Glomerular visceral epithelial cell (primary cell): ENCODE results near the gene TRIM14.
"Not testable (repeated sequence)": the region's sequence is repeated elsewhere in the genome, so short reads cannot be mapped to it uniquely, and the experiment has no call there.

Experiments
- DNase-seq: peaks from one replicate; pipeline ENCODE4 v3.0.0-alpha.2; 2016; ENCODE audit errors: extremely low spot score

TRIM14 gene

DNA sequence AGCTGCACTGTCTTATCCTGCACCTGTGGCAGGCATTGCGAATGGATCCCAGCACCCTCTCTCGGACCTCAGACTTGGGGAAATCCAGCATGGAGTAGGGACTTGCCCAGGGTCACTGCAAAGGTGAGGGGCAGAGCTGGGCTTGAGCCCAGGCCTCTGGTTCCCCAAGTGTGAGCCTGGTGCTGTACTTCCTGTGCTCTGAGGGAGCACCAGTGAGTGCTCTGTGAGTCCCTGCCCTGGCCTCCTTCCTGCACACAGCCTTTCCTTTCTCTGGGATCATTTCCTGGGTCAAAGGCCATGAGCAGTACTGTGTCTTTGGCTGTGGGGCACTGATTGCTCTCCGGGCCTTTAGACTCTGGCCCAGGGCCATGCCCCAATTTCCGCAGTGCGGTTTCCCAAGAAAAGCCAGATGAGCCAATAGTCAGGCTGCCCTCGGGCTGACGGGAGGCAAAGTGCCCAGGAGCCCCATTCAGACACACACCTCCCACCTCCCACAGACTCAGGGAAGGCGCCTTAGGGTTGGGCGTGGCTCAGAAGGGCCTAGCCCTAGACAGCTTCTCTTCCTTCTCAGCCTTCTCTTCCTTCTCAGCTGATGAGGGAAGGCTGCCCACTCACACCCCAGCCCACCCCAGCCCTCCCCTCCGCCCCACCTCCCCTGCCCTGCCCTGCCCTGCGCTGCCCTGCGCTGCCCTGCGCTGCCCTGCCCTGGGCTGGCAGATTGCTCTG is 23.3 kb upstream of the TRIM14 start:
- DNase-seq: no peak

DNA sequence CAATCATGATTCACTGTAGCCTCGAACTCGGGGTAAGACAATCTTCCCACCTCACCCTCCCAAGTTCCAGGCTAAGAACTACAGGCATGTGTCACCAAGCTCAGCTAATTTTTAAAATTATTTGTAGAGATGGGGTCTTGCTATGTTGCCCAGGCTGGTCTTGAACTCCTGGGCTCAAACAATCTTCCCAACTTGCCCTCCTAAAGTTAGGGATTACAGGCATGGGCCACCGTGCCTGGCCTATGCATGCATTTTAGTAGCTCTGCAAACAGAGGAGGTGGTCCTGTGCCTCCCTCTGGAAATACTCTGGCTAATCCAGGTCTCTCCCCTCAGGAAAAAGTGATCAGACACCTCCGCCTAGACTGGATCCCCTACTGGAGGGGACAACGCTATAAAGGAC is 21.5 kb upstream of the TRIM14 start:
- no peak for DNase-seq

DNA sequence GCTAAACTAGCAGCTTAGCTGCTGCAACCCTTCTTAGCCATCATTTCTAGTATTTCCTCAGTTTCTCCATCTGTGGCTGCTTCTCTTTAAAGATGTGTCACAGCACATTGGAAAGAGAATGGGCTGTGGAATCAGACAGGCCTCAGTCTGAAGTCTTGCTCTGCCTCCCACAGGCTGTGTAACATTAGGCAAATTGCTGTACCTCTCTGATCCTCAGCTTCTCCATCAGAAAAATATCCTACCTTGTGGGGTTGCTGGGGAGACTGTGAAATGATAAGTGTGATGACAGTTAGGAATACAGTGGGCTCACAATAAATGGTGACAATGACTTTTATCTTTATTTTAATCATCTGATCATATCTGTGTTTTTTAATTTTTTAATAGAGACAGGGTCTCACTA is 17.5 kb upstream of the TRIM14 start:
- DNase-seq: no peak

DNA sequence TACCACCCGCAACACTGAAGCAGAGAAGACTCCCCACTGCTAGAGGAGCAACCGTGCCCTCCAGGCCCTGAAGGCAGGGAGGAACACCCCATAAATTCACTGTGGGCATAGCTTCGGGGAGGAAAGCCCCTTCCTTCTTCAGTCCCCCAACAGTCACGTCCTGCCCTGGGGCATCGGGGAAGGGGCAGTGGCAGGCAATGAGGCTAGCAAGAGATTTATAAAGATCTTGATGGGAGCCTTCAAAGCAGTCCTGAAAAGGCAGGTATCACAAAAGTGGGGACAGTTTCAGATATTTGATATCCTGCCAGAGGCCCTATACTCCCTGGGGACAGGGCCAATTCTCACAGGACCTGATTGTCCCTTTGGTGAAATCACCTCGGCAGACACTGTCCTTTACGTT is 16.9 kb upstream of the TRIM14 start:
- DNase-seq: no peak

DNA sequence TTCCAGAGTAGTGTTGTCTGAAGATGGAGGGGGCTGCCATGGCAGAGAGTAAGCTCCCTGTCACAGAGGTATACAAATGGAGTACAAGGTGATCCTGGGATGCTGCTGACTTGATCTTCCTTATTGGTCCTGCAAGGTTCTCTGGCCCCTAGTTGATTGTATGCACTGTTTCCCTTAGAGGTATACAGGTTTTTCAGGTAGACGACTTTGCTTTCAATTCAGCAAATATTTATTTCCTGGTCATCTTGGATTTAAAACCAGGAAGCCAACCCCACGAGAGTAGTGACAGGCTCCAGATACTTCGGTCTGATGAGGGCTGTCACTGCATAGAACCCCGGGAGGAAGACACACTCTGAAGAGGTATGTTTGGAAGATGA is 16.5 kb upstream of the TRIM14 start:
- DNase-seq: no peak

DNA sequence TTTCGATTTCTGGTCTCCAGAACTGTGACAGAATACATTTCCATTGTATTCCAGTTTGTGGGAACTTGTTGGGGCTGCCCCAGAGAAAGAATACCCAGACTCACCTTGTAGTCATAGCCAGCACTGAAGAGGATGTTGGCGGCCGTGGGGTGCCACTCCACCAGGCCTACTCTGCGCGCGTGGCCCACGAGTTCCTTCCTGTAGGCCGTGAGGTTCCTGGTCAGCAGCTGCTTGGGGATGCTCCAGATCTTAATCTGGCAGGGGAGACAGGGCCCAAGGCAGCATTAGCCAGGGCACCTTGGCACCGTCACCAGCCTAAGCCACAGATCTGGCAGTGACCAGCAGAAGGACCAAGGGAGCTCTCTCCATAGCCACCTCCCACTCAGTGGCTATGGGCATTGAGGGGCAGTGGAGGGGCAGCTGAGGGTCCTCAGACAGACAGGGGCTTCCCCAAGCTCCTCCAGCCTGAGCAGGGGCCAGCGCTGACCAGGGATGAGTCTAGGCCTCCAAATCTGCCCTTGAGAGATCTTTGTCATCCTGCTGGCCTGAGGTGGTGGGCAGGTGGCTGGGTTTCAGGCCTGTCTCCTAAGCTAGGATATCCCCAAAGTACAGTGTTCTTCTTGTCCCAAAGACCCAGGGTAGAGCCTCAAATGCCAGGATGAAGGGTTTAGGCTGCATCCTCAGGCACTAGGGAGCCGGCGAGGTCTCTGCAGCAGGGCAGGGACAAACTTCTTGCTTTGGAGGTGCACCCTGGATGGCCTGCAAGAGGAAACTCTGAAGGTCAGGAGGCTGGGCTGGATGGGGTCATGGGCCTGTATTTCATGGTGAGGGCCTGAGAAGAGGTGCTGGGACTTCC is 15.9 kb upstream of the TRIM14 start:
- DNase-seq: no peak

DNA sequence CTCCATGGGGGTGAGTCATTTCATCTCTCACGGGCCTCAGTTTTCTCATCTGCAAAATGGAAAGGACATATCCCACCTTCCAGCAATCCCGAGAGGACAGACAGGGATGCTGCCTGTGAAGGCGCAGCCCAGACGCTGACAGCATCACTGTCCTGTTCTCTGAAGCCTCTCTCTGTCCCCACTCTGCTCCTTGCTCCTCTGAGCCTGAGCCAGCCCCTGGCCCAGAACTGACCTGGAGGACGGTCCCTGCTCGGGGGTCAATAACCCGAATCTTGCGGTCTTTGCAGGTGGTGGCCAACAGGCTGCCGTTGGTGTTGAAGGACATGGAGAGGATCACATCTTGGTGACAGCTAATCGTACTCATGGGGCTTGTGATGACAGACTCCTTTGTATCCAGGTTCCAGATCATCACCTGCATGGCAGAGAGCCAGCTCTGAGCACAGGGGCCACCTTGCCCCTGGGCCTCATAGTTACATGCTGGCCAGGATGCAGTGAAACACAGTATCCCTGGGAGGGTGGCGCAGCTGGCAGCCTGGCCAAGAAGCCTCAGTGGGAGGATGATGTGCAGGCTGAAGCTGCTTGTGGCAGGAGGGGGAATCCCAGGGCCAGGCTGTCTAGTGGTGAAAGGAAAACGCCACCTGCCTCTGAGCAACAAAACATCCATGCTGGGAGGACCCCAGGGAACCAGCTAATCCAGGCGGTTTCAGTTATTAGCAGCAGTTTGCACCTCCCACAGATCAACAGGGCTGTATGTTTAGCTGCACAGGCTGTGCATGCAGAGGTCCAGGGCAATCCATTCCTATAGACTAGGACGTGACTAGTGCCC is 14.0 kb upstream of the TRIM14 start:
- DNase-seq: no peak

DNA sequence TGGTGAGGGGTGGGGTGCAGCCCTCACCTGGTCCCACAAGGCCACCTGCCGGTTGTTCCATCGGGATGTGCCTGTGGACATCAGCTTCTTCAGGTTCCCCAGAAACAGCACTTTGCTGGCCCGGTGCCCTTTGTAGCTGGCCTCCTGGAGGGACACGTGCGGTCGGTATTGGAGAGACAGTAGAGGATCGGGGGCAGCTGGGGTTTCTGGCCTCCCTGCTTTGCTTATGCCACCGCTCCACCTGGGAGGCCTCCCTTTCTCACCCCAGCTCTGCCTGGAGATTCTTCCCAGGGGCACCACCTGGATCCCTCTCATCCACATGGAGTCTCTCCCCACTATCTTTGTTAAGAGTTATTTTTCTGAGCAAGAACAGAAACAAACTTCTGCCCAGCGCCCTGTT is 13.1 kb upstream of the TRIM14 start:
- DNase-seq: no peak

DNA sequence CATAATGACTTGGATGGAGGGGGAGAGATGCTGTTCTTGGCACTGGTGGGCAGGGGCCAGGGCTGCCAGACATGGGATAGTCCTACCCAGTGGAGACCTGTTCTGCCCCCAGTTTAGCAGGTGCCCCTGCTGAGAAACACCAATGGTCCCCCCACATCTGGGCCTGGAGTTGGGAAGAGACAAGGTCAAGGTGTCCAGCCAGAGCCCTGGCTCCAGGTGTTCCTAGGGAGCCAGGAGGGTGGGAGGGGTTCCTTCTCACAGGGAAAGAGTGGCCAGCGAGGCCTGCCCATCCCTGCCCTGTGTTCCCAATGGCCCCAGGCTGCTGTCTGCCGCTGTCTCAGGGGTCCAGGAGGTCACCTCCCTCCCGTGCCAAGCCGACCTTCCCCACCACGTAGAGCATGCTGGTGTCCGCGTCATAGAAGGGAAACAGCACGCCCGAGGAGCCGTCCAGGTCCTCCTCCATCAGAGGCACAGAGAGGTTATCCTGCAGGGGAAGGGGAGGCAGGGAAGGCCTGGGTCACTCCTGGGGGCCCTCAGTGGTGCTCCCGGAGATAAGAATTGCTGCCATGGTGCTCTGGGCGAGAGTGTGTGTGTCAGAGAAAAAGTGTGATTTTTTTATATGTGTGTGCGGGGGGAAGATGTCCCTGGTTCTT is 11.7 kb upstream of the TRIM14 start:
- no peak for DNase-seq

DNA sequence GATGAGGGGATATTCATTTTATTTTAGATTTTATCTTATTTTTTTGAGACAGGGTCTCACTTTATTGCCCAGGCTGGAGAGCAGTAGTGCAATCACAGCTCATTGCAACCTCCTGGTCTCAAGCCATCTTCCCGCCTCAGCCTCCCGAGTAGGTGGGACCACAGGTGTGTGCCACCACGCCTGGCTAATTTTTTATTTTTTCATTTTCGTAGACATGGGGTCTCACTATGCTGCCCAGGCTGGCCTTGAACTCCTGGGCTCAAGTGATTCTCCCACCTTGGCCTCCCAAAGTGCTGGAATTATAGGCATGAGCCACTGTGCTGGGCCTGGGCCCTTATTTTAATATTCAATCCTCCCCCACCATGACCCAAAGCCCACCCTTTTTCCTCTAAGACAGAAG is 11.0 kb upstream of the TRIM14 start:
- DNase-seq: not testable (repeated sequence)

DNA sequence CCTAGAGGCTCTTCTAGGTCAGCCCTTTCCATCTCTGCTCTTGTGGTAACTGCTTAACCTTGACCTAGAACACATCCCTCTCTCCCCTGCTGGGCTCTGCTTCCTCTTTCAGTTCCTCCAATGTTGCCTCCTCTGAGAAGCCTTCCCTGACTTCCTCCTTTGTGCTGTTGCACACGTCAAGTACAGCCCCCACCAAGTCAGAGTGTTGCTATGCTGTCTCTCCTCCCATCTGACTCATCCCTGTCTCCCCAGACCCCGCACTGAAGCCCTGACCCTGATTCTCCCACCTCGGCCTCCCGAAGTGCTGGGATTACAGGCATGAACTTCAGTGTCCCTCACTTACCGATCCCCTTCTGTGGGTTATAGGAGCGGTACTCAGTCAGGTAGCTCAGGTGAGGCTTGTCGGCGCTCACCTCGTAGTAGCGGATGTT is 10.4 kb upstream of the TRIM14 start:
- DNase-seq: no peak

DNA sequence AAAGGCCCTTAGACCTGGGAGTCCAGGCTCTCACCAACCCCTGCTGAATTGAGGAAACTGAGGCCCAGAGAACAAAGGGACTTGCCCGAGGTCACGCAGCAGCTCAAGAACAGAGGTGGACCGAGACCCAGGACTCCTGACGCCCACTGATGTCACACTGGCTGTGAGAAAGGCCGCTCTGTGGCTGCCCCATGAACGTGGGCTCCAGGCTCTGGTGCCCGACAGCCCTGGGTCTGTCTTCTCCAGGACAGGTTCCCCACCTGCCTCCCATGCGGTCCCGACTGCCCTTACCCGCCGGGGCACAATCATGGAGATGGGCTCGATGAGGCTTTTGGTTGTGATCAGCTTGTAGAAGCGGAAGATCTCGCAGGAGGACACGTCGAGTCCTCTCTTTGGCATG is 9.3 kb upstream of the TRIM14 start:
- DNase-seq: no peak

DNA sequence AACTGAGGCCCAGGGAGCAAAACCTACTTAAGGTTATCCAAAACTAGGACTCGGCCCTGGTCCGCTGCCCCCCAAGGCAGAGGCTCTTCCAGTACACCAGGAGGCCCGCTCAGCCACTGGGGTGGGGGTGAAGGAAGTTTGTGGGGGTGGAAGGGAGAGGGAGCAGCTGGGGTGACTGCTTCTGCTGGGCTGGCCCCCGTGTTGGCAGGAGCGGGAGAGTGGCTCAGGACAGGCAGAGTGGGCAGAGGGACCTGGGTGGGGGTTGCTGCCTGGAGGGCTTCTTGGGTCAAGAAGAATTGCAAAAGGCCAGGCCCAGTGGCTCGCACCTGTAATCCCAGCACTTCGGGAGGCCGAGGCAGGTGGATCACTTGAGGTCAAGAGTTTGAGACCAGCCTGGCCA is 8.2 kb upstream of the TRIM14 start:
- DNase-seq: no peak

DNA sequence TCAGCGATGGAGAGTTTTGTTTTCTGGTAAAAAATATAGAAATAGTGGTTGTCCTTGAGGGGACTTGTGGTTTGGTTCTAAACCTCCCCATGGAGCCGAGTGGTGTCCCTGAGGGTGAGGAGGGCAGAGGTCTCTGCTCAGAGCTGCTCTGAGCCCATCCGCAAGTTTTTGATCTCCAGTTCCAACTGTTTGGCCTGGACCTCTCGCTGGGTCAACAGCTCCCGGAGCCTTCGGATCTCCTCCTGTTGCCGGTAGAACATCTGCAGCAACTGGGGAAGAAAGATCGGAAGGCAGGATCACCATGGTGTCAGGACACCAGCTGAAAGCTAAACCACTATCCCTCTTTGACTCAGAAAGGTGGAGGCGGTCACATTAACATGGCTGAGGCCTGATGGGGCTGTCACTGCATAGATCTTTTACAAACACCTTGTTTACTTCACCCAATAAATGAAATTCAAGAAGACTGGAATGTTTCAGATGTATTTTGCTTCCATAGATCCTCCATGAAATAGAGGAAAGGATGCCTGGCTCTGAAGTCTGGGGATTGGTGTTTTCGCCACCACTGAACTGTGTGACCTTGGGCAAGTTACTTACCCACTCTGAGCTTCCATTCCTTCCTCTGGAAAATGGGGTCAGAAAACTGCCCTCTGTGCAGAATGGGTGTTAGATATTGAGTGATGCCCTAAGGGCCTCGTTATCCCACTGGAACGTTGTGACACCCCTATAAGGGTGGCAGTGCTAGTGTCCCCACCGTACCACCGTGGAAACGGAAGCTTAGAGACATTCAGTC is 5.8 kb upstream of the TRIM14 start:
- no peak for DNase-seq

DNA sequence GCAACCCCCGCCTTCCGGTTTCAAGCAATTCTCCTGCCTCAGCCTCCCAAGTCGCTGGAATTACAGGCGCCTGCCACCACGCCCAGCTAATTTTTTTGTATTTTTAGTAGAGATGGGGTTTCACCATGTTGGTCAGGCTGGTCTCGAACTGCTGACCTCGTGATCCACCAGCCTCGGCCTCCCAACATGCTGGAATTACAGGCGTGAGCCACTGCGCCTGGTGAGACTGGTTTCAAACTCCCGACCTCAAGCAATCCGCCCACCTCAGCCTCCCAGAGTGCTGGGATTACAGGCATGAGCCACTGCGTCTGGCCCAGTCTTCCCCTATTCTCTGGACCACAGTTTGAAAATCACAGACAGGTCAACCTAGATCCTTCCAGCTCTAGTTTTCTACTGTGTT is 5.1 kb upstream of the TRIM14 start:
- not testable (repeated sequence) for DNase-seq

DNA sequence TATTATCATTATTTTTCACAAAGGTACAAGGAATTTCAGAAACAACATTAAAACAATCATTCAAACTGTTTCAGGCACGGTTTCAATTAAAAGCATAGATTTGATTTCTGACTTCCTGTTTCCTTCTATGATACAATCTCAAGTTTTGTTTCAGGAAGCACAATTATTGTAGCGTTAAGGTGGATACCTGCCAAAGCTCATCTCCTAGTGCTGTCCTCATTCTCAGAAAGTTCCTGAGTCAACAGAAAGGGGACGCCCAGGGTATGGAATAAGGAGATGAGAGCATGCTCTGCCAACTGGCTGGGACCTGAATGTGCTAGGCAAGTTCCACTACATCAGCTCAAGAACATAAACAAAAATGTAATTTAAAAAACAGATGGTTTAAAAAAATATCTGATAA is 2.0 kb upstream of the TRIM14 start:
- peak; percentile 52 for DNase-seq

DNA sequence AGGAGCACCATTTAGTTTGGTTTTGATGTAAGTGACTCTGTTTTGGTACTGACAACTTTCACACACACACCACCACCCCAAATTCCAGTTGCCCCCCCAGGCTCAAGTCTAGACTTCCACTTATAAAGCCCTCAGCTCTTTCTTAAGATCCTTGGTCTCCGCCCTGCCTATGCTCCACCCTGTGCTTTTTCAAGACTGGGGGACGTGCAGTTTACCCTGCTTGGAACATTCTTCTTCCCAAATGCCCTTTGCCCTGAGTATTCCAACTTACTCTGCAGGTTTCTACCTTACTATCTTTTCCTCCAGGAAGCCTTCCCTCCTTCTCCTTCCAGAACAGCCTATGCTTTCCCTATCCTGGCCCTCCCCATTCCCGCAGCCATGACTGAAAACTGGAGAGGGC is 1.5 kb upstream of the TRIM14 start:
- no peak for DNase-seq

DNA sequence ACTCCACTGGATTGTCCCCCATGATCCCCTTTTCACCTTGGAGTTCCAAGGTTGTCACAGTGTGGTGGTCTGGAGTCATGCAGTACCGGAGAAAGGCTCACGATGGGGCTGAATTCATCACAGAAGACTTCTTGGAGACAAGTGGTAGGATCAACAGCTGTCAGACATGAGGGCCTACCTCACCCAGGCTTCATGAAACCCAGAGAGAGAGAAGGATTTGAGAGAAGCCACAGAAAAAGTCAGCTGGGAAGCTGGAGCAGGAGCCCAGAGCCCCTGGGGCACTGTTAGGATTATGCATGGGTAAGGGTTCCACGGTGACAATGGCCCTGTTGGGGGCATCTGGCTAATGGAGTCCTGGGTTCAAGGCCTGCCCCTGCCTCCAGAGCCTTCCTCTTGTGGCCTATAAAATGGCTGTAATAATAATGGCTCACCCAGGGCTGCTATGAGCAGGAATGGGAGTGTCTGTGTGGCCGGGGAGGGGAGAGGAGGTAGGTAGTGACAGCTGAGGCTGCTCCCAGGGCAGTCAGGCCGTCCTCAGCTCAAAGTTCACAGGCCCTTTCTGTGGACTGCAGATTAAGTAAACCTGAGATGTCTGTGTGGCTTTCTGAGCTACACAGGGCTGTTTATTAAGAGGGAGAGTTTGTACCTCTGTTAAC is 910 bp downstream of the TRIM14 start:
- DNase-seq: peak; percentile 40

DNA sequence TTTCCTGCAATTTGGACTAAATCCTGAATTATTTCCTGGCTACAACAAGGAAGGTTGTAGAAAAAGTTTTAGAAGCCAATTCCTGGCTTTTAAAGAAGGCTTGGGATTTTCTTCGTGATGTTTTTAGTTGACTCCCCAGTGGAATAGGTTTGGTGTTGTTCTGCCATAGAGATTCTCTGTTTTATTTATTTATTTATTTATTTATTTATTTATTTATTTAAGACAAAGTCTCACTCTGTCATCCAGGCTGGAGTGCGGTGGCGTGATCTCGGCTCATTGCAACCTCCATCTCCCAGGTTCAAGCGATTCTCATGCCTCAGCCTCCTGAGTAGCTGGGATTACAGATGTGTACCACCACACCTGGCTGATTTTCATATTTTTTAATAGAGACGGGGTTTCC is 1.9 kb downstream of the TRIM14 start:
- DNase-seq: not testable (repeated sequence)

DNA sequence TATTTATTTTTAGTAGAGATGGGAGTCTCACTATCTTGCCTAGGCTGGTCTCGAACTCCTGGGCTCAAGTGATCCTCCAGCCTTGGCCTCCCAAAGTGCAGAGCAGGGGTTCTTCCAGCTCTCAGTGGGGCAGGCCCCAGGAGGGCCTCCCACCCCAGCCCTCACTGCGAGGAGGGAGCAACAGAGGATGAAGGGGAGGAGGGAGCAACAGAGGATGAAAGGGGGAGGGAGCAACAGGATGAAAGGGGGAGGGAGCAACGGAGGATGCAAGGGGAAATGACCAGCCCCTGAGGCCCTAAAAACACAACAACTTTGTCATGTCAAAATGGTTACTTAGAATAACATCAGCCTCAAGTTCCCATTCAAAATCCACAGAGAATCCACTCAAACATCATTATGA is 10.0 kb downstream of the TRIM14 start:
- DNase-seq: no peak
